Activated naive CD8-positive, alpha-beta T cell treated with anti-CD3 and anti-CD28 coated beads, Interleukin-2, amount 50 U/mL, for 16 hours (primary cell): ENCODE data around the gene KCNIP1.

Experiments
- DNase-seq: peaks from one replicate; pipeline ENCODE4 v3.0.0-alpha.2; 2020; ENCODE audit warnings: low read depth, low spot score

Gene KCNIP1

GRCh38 chr5:170628028-170628427 lies 124.2 kb downstream of the KCNIP1 start:
- no peak for DNase-seq

- DNase-seq = no peak
Observed at GRCh38 chr5:170628691-170629565, 125.1 kb downstream of the KCNIP1 start.

- DNase-seq = no peak
Observed at GRCh38 chr5:170629566-170630175, 125.9 kb downstream of the KCNIP1 start.

GRCh38 chr5:170630226-170630625 lies 126.4 kb downstream of the KCNIP1 start:
- DNase-seq = no peak

GRCh38 chr5:170630711-170631141 lies 126.9 kb downstream of the KCNIP1 start:
- DNase-seq = no peak

GRCh38 chr5:170631466-170632195 lies 127.8 kb downstream of the KCNIP1 start:
- no peak for DNase-seq

GRCh38 chr5:170632266-170632984 lies 128.6 kb downstream of the KCNIP1 start:
- DNase-seq = no peak

- DNase-seq = peak; percentile 10
Observed at GRCh38 chr5:170632985-170633234, 129.1 kb downstream of the KCNIP1 start.

- no peak for DNase-seq
Observed at GRCh38 chr5:170633235-170634081, 129.6 kb downstream of the KCNIP1 start.

GRCh38 chr5:170634256-170634990 lies 130.6 kb downstream of the KCNIP1 start:
- DNase-seq = no peak

GRCh38 chr5:170635706-170636105 lies 131.9 kb downstream of the KCNIP1 start:
- DNase-seq = no peak

- no peak for DNase-seq
Observed at GRCh38 chr5:170636206-170636605, 132.4 kb downstream of the KCNIP1 start.

GRCh38 chr5:170636801-170637477 lies 133.1 kb downstream of the KCNIP1 start:
- no peak for DNase-seq

- no peak for DNase-seq
Observed at GRCh38 chr5:170638051-170638450, 134.2 kb downstream of the KCNIP1 start.

GRCh38 chr5:170638454-170639220 lies 134.8 kb downstream of the KCNIP1 start:
- DNase-seq = peak; percentile 29

- no peak for DNase-seq
Observed at GRCh38 chr5:170639221-170639925, 135.6 kb downstream of the KCNIP1 start.

GRCh38 chr5:170640731-170641588 lies 137.1 kb downstream of the KCNIP1 start:
- DNase-seq = no peak
